Activated CD4-positive, CD25-positive, alpha-beta regulatory T cell treated with anti-CD3 and anti-CD28 coated beads, Interleukin-2, amount 50 U/mL, for 72 hours (primary cell): ENCODE measurements around the gene CTRB1.
"Not testable (repeated sequence)": the region's sequence is repeated elsewhere in the genome, so short reads cannot be mapped to it uniquely, and the experiment has no call there.

ENCODE experiments used
- DNase-seq: peaks from one replicate; pipeline ENCODE4 v3.0.0; 2021

Gene CTRB1

GRCh38 chr16:75227361-75228142 is 8.8 kb downstream of the CTRB1 start:
- no peak for DNase-seq

- no peak for DNase-seq
Measured at GRCh38 chr16:75228143-75228976, 9.6 kb downstream of the CTRB1 start.

GRCh38 chr16:75229172-75230031 is 10.6 kb downstream of the CTRB1 start:
- no peak for DNase-seq

- DNase-seq: no peak
Measured at GRCh38 chr16:75230471-75231110, 11.8 kb downstream of the CTRB1 start.

- no peak for DNase-seq
Measured at GRCh38 chr16:75231570-75231969, 12.8 kb downstream of the CTRB1 start.

GRCh38 chr16:75233611-75233938 is 14.8 kb downstream of the CTRB1 start:
- no peak for DNase-seq

- no peak for DNase-seq
Measured at GRCh38 chr16:75234856-75235696, 16.3 kb downstream of the CTRB1 start.

GRCh38 chr16:75235721-75236193 is 17.0 kb downstream of the CTRB1 start:
- DNase-seq: no peak

DNA sequence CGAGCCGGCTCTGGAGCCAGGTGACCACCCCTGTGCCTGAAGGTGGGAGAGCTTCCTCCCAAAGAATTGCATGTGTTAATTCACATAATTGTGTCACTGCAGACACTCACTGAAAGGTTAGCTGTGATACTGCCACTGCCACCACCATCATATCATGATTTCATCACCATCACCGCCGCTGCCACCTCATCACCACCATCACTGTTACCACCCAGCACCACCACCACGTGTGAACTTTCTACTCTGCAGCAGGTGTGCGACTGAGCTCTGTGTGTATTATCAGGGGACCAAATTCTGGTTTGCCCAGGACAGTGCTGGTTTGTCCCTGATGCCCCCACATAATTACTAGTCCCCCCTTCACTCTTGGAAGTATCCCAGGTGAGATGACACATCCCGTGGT is 17.4 kb downstream of the CTRB1 start:
- DNase-seq: no peak

DNA sequence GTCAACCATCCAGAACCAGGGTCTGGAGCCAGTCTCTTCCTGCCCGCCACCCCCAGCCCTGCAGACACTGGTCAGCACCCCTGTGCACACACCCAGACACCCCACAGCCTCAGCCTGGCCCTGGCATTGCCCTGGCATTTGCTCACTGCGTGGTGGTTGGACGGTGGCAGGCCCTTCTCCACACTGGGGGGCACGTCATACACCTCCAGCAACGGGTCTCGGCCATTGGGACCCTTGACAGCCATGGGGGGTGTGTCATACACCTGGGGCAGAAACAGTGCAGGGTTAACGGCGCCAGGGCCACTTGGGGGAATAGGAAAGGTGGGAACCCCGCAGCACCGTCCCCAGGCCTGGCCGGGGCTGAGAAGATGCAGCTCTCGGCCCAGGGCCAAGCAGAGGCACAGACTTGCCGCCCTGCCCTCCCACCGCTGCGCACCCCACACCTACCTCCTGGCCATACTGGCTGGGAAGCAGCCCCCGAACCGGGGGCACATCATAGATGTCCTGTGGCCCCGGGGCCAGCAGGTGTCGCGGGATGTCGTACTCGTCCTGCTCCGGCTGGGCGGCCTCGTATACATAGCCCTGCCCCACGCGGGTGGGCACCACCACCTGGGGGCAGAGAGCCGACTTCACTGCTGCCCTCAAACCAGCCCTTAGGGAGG is 18.1 kb downstream of the CTRB1 start:
- DNase-seq: no peak

DNA sequence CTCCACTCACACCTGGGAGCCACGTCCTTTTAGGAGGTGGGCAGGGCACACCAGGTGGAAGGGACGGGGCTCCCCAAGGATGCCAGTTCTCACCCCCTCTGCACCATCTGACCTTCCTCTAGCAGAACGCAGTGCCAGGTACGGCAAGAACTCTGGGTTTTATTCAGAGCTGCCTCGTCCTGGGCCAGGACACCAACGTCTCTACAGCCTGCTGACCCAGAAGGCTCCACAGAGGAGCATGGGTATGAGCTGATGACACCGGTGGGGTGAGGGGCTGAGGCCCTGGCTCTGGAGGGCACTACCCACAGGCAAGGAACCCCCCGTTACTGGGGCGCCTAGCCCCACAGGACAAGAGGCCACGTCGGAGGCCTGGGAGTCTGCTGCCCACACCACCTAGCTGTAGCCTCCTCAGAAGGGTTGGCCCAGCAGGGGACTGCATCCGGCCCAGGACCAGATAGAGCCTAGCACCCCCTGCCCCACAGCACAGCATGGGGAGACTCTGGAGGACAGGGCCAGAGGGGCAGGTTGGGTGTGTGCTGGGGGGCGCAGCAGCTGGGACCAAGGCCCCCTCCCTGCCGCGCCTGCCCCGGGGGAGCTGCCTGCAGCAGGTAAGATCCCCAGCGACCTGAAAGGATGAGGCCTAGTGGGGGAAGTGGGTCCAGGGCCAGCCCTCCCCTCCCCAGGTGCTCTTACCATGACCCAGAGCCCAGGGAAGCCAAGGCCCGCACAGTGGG is 18.8 kb downstream of the CTRB1 start:
- no peak for DNase-seq

DNA sequence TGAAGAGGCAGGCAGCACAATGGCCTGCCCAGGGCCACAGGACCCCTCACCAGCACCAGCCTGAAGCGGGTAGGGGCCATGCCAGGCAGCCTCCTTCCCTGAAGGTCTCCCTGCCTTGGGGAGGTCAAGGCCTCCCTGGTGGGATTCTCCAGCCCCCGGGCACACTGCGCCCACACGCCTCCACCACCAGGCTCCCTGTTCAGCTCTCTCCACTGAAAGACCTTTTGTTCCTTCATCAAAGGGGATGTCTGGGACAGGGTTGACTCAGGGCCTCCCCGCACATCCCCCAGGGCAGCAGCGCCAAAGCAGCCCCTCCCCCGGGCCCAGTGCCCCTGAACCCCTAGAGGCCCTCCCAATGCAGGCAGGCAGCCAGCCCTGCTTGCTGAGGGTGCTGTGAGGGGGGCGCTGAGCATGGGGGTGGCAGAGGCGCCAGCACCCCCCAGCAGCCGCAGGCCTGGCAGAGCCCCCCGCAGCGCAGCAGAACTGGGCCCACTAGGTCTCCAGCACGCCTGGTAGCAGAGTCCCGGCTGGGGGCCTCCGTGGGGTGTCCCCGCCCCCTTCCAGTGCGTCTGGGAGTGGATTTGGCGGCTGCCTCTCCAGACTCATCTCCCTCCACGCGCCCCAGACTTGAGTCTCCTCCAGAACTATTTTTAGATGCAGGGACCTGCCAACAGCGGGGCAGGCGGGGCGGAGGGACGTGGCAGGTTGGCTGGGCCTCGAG is 19.5 kb downstream of the CTRB1 start:
- no peak for DNase-seq

- DNase-seq: no peak
Measured at GRCh38 chr16:75238853-75239541, 20.2 kb downstream of the CTRB1 start.

GRCh38 chr16:75239542-75240122 is 20.8 kb downstream of the CTRB1 start:
- DNase-seq: no peak

- not testable (repeated sequence) for DNase-seq
Measured at GRCh38 chr16:75240633-75241032, 21.8 kb downstream of the CTRB1 start.

DNA sequence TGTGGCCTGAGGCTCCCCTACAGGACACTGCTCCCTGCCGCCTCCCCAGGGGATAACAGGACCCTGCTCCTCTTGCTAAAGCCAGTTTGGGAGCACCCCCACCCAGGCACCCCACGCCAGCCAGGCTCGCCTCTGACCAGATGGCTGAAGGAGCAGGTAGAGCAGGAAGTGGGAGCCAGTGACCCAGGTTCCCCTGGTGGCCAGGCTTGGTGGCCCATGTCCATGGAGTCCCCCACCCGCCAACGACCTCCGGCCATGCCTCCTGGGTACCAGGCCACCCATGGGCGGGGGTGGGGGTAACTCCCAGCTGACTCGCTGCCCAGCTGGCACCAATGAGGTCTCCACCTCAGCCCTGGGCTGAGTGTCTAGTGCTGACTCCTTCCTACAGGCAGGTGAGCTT is 22.6 kb downstream of the CTRB1 start:
- no peak for DNase-seq

GRCh38 chr16:75241955-75242354 is 23.2 kb downstream of the CTRB1 start:
- DNase-seq: no peak

- not testable (repeated sequence) for DNase-seq
Measured at GRCh38 chr16:75242436-75243078, 23.8 kb downstream of the CTRB1 start.
